IMR-90 (cell line): ENCODE data around the gene SLC17A5. TPM values are rescaled to one million over a fixed set of nuclear protein-coding genes. Genes with fewer than 3 reads are reported as not detected.

Experiments used
- ATAC-seq: fragments of 200-7000 bp; cut with Tn5 transposase; 2 replicates; pipeline ENCODE4 v1.9.1; 2020; ENCODE audit warnings: low read depth, mild to moderate bottlenecking, moderate library complexity
- BruUV-seq: library from RNA; stranded (reverse); fragments of 400-500 nt; replicated peaks from 2 replicates; lab custom pipeline; 2021; lab: Mats Ljungman, UMichigan
- CTCF ChIA-PET: fragments of 300-600 bp; formaldehyde crosslinking; extraction: SDS; loops from one replicate; lab custom pipeline; 2021; ENCODE audit warnings: antibody characterized with exemption; lab: Yijun Ruan, JAX
- POLR2A ChIA-PET: fragments of 300-600 bp; sonication (Branson Sonifier 250); formaldehyde crosslinking; loops from one replicate; lab custom pipeline; 2022; ENCODE audit warnings: antibody characterized with exemption; ENCODE audit not compliant: unreplicated experiment; lab: Charles Lee
- DNase-seq: peaks from one replicate; pipeline ENCODE4 v3.0.0; 2013
- H2AFZ ChIP-seq: replicated peaks from 2 replicates; pipeline ENCODE3; 2013; ENCODE audit warnings: low read length, mild to moderate bottlenecking; ENCODE audit not compliant: poor library complexity
- H2AK5ac ChIP-seq: 2 replicates; pipeline ENCODE4 v1.6.1; 2013; ENCODE audit warnings: low read depth, low read length, inconsistent platforms
- H2AK9ac ChIP-seq: replicated peaks from 2 replicates; pipeline ENCODE3; 2013; ENCODE audit warnings: mild to moderate bottlenecking, low read depth, low read length, moderate library complexity; ENCODE audit not compliant: poor library complexity
- H2BK120ac ChIP-seq: 2 replicates; pipeline ENCODE4 v1.6.1; 2013; ENCODE audit warnings: low read depth, low read length, inconsistent platforms
- H2BK15ac ChIP-seq: 3 replicates; pipeline ENCODE4 v1.6.1; 2013; ENCODE audit warnings: low read depth, low read length, inconsistent platforms
- H2BK20ac ChIP-seq: 2 replicates; pipeline ENCODE4 v1.6.1; 2013; ENCODE audit warnings: low read depth, mild to moderate bottlenecking, inconsistent platforms, low read length, moderate library complexity
- H2BK5ac ChIP-seq: 2 replicates; pipeline ENCODE4 v1.6.1; 2013; ENCODE audit warnings: mild to moderate bottlenecking, low read depth, low read length, inconsistent platforms; ENCODE audit not compliant: poor library complexity, severe bottlenecking
- H3K14ac ChIP-seq: replicated peaks from 2 replicates; pipeline ENCODE4 v1.6.1; 2013; ENCODE audit warnings: low read depth, low read length, inconsistent platforms
- H3K18ac ChIP-seq: 2 replicates; pipeline ENCODE4 v1.6.1; 2013; ENCODE audit warnings: low read depth, low read length, control low read depth
- H3K23ac ChIP-seq: 2 replicates; pipeline ENCODE4 v1.6.1; 2013; ENCODE audit warnings: low read depth, low read length, inconsistent platforms
- H3K27ac ChIP-seq: 2 replicates; pipeline ENCODE4 v1.5.1; 2013; ENCODE audit warnings: mild to moderate bottlenecking, control low read depth, low read length; ENCODE audit not compliant: insufficient read depth
- H3K27me3 ChIP-seq: 2 replicates; pipeline ENCODE4 v1.6.1; 2013; ENCODE audit warnings: low read length; ENCODE audit not compliant: control insufficient read depth, insufficient read depth
- H3K36me3 ChIP-seq: 2 replicates; pipeline ENCODE4 v1.6.1; 2013; ENCODE audit warnings: low read length, mixed read lengths; ENCODE audit not compliant: control insufficient read depth, insufficient read depth
- H3K4ac ChIP-seq: 2 replicates; pipeline ENCODE4 v1.6.1; 2013; ENCODE audit warnings: low read depth, low read length, inconsistent platforms
- H3K4me1 ChIP-seq: 2 replicates; pipeline ENCODE4 v1.6.1; 2013; ENCODE audit warnings: low read length, mixed read lengths; ENCODE audit not compliant: control insufficient read depth, insufficient read depth
- H3K4me2 ChIP-seq: 2 replicates; pipeline ENCODE4 v1.6.1; 2013; ENCODE audit warnings: low read depth, mild to moderate bottlenecking, control low read depth, low read length, moderate library complexity
- H3K4me3 ChIP-seq: 2 replicates; pipeline ENCODE4 v1.5.1; 2013; ENCODE audit warnings: low read depth, mild to moderate bottlenecking, control low read depth, low read length, moderate library complexity; ENCODE audit not compliant: insufficient read depth
- H3K56ac ChIP-seq: 2 replicates; pipeline ENCODE4 v1.6.1; 2013; ENCODE audit warnings: low read length, inconsistent platforms; ENCODE audit not compliant: insufficient read depth; ENCODE audit errors: extremely low read depth
- H3K79me1 ChIP-seq, 2 experiments: 2 replicates each; pipeline ENCODE4 v1.6.1; 2013; ENCODE audit warnings: low read length in 2 of 2, inconsistent platforms in 1 of 2, low read depth in 1 of 2
- H3K9ac ChIP-seq: 2 replicates; pipeline ENCODE4 v1.6.1; 2013; ENCODE audit warnings: low read depth, low read length, control low read depth
- H3K9me1 ChIP-seq: 2 replicates; pipeline ENCODE4 v1.6.1; 2013; ENCODE audit warnings: low read length, inconsistent platforms; ENCODE audit not compliant: insufficient read depth
- H3K9me3 ChIP-seq: 2 replicates; pipeline ENCODE4 v1.6.1; 2013; ENCODE audit warnings: low read length; ENCODE audit not compliant: control insufficient read depth, insufficient read depth
- H4K20me1 ChIP-seq: 2 replicates; pipeline ENCODE4 v1.6.1; 2013; ENCODE audit warnings: low read length, inconsistent platforms; ENCODE audit not compliant: insufficient read depth
- H4K5ac ChIP-seq: 2 replicates; pipeline ENCODE4 v1.6.1; 2013; ENCODE audit warnings: mild to moderate bottlenecking, low read depth, low read length, control low read depth
- H4K8ac ChIP-seq, 2 experiments: 2 replicates each; pipeline ENCODE4 v1.6.1; 2013; ENCODE audit warnings: low read depth in 2 of 2, low read length in 2 of 2, control low read depth in 1 of 2, inconsistent platforms in 1 of 2
- H4K91ac ChIP-seq: 2 replicates; pipeline ENCODE4 v1.6.1; 2013; ENCODE audit warnings: low read depth, low read length, inconsistent platforms; ENCODE audit not compliant: insufficient read depth
- BHLHE40 ChIP-seq: fragments of 150-350 bp; IDR thresholded peaks from 2 replicates; pipeline ENCODE4 v1.6.1; 2016; ENCODE audit warnings: mild to moderate bottlenecking, low read depth, low read length
- CEBPB ChIP-seq: IDR thresholded peaks from 2 replicates; pipeline ENCODE4 v1.6.1; 2012; ENCODE audit warnings: low read depth, low read length, improper control_type of control experiment
- CHD1 ChIP-seq: IDR thresholded peaks from 2 replicates; pipeline ENCODE4 v1.6.1; 2012; ENCODE audit warnings: low read depth, low read length, improper control_type of control experiment
- CTCF ChIP-seq: conservative IDR thresholded peaks from 2 replicates; pipeline ENCODE4 v1.5.1; 2012; ENCODE audit warnings: mild to moderate bottlenecking, low read depth, low read length, improper control_type of control experiment
- FOS ChIP-seq: fragments of 150-350 bp; IDR thresholded peaks from 2 replicates; pipeline ENCODE4 v1.6.1; 2016; ENCODE audit warnings: low read depth, low read length
- MAFK ChIP-seq: IDR thresholded peaks from 2 replicates; pipeline ENCODE4 v1.6.1; 2012; ENCODE audit warnings: low read depth, low read length, improper control_type of control experiment
- MAZ ChIP-seq: IDR thresholded peaks from 2 replicates; pipeline ENCODE4 v1.6.1; 2012; ENCODE audit warnings: low read depth, mild to moderate bottlenecking, low read length, improper control_type of control experiment, moderate library complexity, borderline replicate concordance
- MXI1 ChIP-seq: IDR thresholded peaks from 2 replicates; pipeline ENCODE4 v1.6.1; 2012; ENCODE audit warnings: low read depth, mild to moderate bottlenecking, low read length, moderate library complexity, borderline replicate concordance
- NFE2L2 ChIP-seq: fragments of 150-350 bp; IDR thresholded peaks from 2 replicates; pipeline ENCODE4 v1.6.1; 2016; ENCODE audit warnings: low read depth, mild to moderate bottlenecking, low read length
- POLR2A ChIP-seq: IDR thresholded peaks from 2 replicates; pipeline ENCODE4 v1.6.1; 2012; ENCODE audit warnings: mild to moderate bottlenecking, low read depth, low read length
- RAD21 ChIP-seq: IDR thresholded peaks from 2 replicates; pipeline ENCODE4 v1.6.1; 2012; ENCODE audit warnings: low read length, improper control_type of control experiment
- RCOR1 ChIP-seq: IDR thresholded peaks from 2 replicates; pipeline ENCODE4 v1.6.1; 2012; ENCODE audit warnings: mild to moderate bottlenecking, low read length, improper control_type of control experiment; ENCODE audit not compliant: insufficient replicate concordance
- RFX5 ChIP-seq: IDR thresholded peaks from 2 replicates; pipeline ENCODE4 v1.8.0; 2012; ENCODE audit warnings: low read depth, mild to moderate bottlenecking, low read length, moderate library complexity
- SMC3 ChIP-seq: fragments of 150-350 bp; IDR thresholded peaks from 2 replicates; pipeline ENCODE4 v1.6.1; 2016; ENCODE audit warnings: low read depth, mild to moderate bottlenecking, antibody characterized with exemption, low read length, moderate library complexity
- dilution Hi-C: fragments of 300-500 bp; cut with HindIII; formaldehyde crosslinking; loops from one replicate; pipeline ENCODE4 v1.14.3; 2018; ENCODE audit warnings: low sequenced_read_pairs; ENCODE audit not compliant: unreplicated experiment
- in situ Hi-C: fragments of 300-500 bp; cut with MboI; formaldehyde crosslinking; loops from 3 replicates; pipeline ENCODE4 v1.14.3; 2019; ENCODE audit warnings: low sequenced_read_pairs, inconsistent platforms, mixed read lengths
- intact Hi-C: fragments of 100-400 bp; cut with micrococcal nuclease; formaldehyde crosslinking; loops from 2 replicates; pipeline ENCODE4 v1.10.0; 2022
- polyA plus RNA-seq, 3 experiments: library from polyadenylated mRNA; depleted of rRNA; stranded (reverse); fragments of >200 nt; gene quantifications; 2 replicates each; pipeline ENCODE4 v1.2.3, GENCODE V29; 2012; ENCODE audit warnings: low replicate concordance in 1 of 3
- total RNA-seq: library from RNA; depleted of rRNA; stranded (reverse); fragments of >200 nt; gene quantifications from 2 replicates; pipeline ENCODE4 v1.2.3, GENCODE V29; 2012
- TF ChIP-seq, protein P1 (sequence below): fragments of 150-350 bp; IDR thresholded peaks from 2 replicates; pipeline ENCODE4 v1.6.1; 2017; ENCODE audit warnings: mild to moderate bottlenecking, antibody characterized with exemption, low read length, low read depth
- TF ChIP-seq, protein P2 (sequence below): fragments of 150-350 bp; IDR thresholded peaks from 2 replicates; pipeline ENCODE4 v1.6.1; 2016; ENCODE audit warnings: low read depth, mild to moderate bottlenecking, low read length, moderate library complexity, borderline replicate concordance

SLC17A5 gene
- total and polyA plus RNA-seq, 2 of the 4 experiments (the other 2 are of a cell fraction): 20.8 to 27.2 TPM

DNA sequence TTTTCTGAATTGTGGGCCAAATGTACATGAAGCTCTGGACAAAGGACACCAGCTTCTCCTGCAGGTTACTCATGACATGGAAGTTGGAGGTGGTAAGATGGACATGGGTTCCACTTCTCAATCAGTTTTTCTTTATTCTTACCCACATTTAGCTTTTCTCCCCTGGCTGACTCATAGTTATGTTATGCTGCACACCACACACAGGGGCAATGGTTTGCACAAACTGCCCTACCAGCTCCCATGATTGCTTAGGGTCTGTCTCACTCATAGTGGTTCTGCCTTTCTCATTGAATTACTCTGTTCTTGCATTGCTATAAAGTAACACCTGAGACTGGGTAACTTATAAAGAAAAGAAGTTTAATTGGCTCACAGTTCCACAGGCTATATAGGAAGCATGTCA, 37.7 kb upstream of the SLC17A5 start:
- intact Hi-C loops: no loop called here
- Histone ChIP-seq H3K14ac (no peak overlapping the region), H4K8ac (peak overlapping the region in 1 of 2 experiments; percentile 19; a peak in 1 of 4 replicates), H3K23ac (no peak overlapping the region), H3K36me3 (no peaks in the 10 kb centered on the region), H3K18ac (no peak overlapping the region), H3K27me3 (peaks cover 2% of the 10 kb centered on the region; the same call in 1 of the 2 replicates), H3K79me1 (peaks cover 3 to 10% of the 10 kb centered on the region in 2 experiments; a peak in 3 of 4 replicates), H3K4ac (peak overlapping the region; percentile 22; the same call in 1 of the 2 replicates), H4K20me1 (no peaks in the 10 kb centered on the region), H4K5ac (no peak overlapping the region), H2AK5ac (0 out of 2 replicates have a peak overlapping the region, but pooled peaks have one; percentile 30), H3K9ac (no peak overlapping the region), H2BK20ac (no peak overlapping the region), H3K27ac (no peak overlapping the region), H2AK9ac (no peak overlapping the region), H2BK5ac (no peak overlapping the region), H2BK120ac (no peak overlapping the region; the same call in 1 of the 2 replicates), H4K91ac (no peak overlapping the region), H2AFZ (no peak overlapping the region), H3K9me1 (peaks cover 10% of the 10 kb centered on the region), H3K4me2 (no peak overlapping the region), H3K9me3 (no peaks in the 10 kb centered on the region), H3K4me1 (peaks cover 5% of the 10 kb centered on the region), H3K56ac (no peak overlapping the region), H2BK15ac (no peak overlapping the region), H3K4me3 (no peak overlapping the region)
- DNase-seq: peak; percentile 55
- dilution Hi-C loops: no loop called here
- no TSS peak for BruUV-seq
- ATAC-seq: no peak
- in situ Hi-C loops: no loop called here
- ChIA-PET POLR2A (no interaction called here), CTCF (interaction anchor here (0.7 to 0.9 kb wide), 3 partner anchors 10 to 42 kb away, joined by 3 read pairs; no protein-coding TSS in a partner anchor)
- TF ChIP-seq MAFK (no peak), RAD21 (no peak), FOS (no peak), CHD1 (no peak), RFX5 (no peak), CEBPB (no peak), CTCF (no peak), MXI1 (no peak), MAZ (no peak), SMC3 (no peak), BHLHE40 (no peak), RCOR1 (no peak), POLR2A (no peak), NFE2L2 (no peak)
- TF ChIP-seq, protein P1, sequence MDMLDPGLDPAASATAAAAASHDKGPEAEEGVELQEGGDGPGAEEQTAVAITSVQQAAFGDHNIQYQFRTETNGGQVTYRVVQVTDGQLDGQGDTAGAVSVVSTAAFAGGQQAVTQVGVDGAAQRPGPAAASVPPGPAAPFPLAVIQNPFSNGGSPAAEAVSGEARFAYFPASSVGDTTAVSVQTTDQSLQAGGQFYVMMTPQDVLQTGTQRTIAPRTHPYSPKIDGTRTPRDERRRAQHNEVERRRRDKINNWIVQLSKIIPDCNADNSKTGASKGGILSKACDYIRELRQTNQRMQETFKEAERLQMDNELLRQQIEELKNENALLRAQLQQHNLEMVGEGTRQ: no peak
- TF ChIP-seq, protein P2, sequence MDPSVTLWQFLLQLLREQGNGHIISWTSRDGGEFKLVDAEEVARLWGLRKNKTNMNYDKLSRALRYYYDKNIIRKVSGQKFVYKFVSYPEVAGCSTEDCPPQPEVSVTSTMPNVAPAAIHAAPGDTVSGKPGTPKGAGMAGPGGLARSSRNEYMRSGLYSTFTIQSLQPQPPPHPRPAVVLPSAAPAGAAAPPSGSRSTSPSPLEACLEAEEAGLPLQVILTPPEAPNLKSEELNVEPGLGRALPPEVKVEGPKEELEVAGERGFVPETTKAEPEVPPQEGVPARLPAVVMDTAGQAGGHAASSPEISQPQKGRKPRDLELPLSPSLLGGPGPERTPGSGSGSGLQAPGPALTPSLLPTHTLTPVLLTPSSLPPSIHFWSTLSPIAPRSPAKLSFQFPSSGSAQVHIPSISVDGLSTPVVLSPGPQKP: no peak
